ENCODE data around the gene OR10A5. TPM values are rescaled to one million over a fixed set of nuclear protein-coding genes. Genes with fewer than 3 reads are reported as not detected.
"Not testable (repeated sequence)": the region's sequence is repeated elsewhere in the genome, so short reads cannot be mapped to it uniquely, and the experiment has no call there.

Gene OR10A5, protein sequence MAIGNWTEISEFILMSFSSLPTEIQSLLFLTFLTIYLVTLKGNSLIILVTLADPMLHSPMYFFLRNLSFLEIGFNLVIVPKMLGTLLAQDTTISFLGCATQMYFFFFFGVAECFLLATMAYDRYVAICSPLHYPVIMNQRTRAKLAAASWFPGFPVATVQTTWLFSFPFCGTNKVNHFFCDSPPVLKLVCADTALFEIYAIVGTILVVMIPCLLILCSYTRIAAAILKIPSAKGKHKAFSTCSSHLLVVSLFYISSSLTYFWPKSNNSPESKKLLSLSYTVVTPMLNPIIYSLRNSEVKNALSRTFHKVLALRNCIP
- total RNA-seq, result not detected

DNA sequence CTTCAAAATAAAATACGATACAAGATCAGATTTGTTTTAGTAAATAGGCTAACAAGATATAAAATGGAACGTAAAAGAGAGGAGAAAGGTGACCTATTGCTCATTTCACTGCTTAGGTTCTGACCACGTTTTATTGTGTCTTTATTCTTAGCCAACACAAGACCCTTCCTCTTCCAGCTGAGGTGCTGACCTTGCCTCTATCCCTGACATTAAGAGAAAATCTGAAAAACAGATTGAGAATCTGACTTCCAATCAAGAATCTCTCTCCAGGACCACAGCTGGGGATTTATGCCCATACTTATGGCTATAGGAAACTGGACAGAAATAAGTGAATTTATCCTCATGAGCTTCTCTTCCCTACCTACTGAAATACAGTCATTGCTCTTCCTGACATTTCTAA is at the start of gene OR10A5:
Gene OR10A5, plus strand, starts transcription at position 301 of the 400 bp plus-strand sequence. Its CDS starts 0 bp downstream, at position 301.
- ChIA-PET POLR2A (no interaction called here), CTCF (no interaction called here)
- peaks cover 12% of the 10 kb centered on the region for H3K27me3 Mint-ChIP-seq
- H3K36me3 Mint-ChIP-seq (ENCODE audit: low read depth), result no peaks in the 10 kb centered on the region
- H3K9me3 Mint-ChIP-seq, result peaks cover 2% of the 10 kb centered on the region
- no peak within 1 kb of the TSS for H3K4me3 Mint-ChIP-seq
- no peak for DNase-seq
- H3K4me1 Mint-ChIP-seq, result peaks cover 7% of the 10 kb centered on the region
- H3K27ac Mint-ChIP-seq, result no peak within 1 kb of the TSS

DNA sequence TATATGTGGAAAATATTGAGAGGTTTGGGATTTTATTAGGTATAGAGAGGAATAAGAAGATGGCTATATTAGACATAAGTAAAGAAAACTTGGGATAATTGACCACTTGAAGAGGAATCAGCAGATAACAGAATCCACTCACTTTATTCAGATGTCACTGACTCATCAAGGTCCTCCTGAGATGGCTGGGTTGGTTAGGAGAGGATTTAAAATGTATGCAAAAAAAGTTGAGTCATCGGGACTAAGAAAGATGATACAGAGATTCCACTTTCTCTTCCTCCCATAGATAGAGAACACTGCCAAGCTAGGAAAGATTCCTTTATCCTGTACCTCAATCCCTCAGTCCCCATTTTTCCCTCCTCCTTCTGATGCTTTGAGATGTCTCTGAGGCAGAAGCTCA is 46.1 kb upstream of the OR10A5 start, which contains the start of gene OR6A2:
Gene OR6A2, minus strand, starts transcription at position 288 of the 400 bp plus-strand sequence. CDS start 3,981 bp downstream, outside the sequence.
- Mint-ChIP-seq H3K4me1 (no peaks in the 10 kb centered on the region), H3K27me3 (peaks cover 4% of the 10 kb centered on the region), H3K4me3 (no peak within 1 kb of the TSS), H3K27ac (no peak within 1 kb of the TSS), H3K36me3 (ENCODE audit: low read depth) (no peaks in the 10 kb centered on the region), H3K9me3 (no peaks in the 10 kb centered on the region)
- ChIA-PET CTCF (interaction anchor here (1.0 kb wide), 1 partner anchor 13 kb away, joined by 3 read pairs; no protein-coding TSS in a partner anchor), POLR2A (no interaction called here)
- DNase-seq, result no peak

DNA sequence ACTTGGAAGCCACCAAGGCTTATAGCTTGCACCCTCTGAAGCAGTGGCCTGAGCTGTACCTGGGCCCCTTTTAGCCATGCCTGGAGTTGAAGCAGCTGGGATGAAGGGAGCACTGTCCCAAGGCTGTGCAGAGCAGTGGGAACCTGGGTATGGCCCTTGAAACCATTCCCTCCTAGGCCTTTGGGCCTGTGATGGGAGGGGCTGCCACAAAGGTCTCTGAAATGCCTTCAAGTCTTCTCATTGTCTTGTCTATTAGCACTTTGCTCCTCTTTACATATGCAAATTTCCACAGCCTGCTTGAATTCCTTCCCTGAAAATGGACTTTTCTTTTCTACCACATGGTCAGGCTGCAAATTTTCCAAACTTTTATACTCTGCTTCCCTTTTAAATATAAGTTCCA is 44.4 kb upstream of the OR10A5 start:
- H3K4me1 Mint-ChIP-seq; DNase-seq; H3K4me3 Mint-ChIP-seq; H3K27ac Mint-ChIP-seq; POLR2A ChIA-PET; CTCF ChIA-PET; H3K27me3 Mint-ChIP-seq; H3K36me3 Mint-ChIP-seq (ENCODE audit: low read depth); H3K9me3 Mint-ChIP-seq: not testable (repeated sequence)

DNA sequence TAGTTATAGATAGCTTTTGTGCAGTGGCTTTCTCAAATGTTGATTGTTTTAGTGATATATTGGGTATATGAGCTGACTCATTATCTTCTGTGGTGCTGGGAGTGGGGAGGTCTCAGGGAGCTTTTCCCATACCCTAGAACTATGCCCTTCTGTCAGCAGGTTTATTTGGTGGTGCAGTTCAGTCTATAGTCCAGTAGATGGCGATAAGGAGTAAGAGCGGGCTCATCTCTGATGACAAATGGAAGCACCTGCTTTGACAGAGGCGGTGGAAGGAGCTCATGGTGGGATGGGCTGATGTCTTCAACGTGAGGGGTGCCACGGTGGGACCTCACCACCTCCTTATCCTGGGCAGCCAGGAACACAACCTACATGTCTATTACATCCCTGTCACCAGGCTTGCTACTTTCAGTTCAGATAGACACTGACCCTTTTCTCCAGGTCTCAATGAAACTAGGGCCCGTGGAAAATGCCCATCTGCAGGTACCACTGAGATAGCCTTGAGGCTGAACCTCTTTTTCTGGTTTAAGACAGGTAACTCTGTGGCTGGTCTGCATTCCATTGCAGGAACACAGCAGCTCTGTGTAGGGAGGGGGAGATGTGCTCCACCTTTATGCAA is 33.0 kb upstream of the OR10A5 start:
- H3K4me3 Mint-ChIP-seq, result no peak overlapping the region
- no peaks in the 10 kb centered on the region for H3K36me3 Mint-ChIP-seq (ENCODE audit: low read depth)
- H3K27ac Mint-ChIP-seq, result no peak overlapping the region
- H3K4me1 Mint-ChIP-seq, result no peaks in the 10 kb centered on the region
- CTCF ChIA-PET, result interaction anchor here (0.7 to 1.6 kb wide), 23 partner anchors 9 to 630 kb away, joined by 3 to 12 read pairs (median 4); partner anchors contain the start of gene OR6A2
- no peaks in the 10 kb centered on the region for H3K9me3 Mint-ChIP-seq
- peaks cover 30% of the 10 kb centered on the region for H3K27me3 Mint-ChIP-seq
- POLR2A ChIA-PET, result no interaction called here
- DNase-seq, result peak; percentile 27

DNA sequence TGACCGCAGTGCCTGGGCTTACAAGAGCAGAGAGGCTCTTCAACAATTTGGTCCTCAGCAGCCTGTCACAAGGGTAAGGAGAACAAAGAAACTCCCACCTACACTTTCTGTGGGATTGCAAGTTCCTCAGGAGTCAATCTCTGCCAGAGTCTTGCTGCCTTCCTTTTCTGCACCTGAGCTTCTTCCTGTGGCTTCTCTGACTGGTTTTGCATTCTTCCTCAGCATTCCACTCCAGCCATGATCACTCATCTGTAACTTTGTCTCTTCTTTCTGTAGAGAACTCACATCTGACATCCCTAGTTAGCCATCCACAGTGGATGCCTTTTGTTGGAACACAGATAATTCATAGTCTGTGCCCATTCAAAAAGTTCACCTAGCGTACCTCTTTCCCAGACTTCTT is 31.8 kb upstream of the OR10A5 start:
- CTCF ChIA-PET, result no interaction called here

DNA sequence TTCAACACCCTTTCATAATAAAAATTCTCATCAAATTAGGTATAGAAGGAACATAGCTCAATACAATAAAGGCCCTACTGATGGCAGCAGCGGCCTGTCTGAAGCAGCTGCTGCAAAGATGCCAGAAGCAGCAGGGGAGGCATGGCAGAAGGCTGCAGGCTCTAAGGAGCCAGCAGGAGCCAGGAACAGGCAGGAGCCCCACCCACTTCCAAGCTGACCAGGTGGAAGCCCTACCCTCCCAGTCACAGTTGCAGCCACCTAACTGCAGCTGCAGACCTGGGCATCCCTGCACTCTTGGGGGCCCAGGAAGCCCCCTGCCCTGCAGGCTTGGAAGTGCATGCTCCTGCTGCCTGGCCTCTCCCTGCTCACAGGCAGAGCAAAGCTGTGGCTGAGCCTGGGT is 27.8 kb upstream of the OR10A5 start:
- CTCF ChIA-PET, result no interaction called here
- Mint-ChIP-seq H3K36me3 (ENCODE audit: low read depth) (no peaks in the 10 kb centered on the region), H3K27me3 (peaks cover 19% of the 10 kb centered on the region), H3K27ac (no peak overlapping the region), H3K4me3 (no peak overlapping the region), H3K9me3 (no peaks in the 10 kb centered on the region), H3K4me1 (no peaks in the 10 kb centered on the region)
- no peak for DNase-seq
- POLR2A ChIA-PET, result no interaction called here

More for the DNA sequence above, 31.8 kb upstream of the OR10A5 start:
- POLR2A ChIA-PET, result no interaction called here
- H3K36me3 Mint-ChIP-seq (ENCODE audit: low read depth), result no peaks in the 10 kb centered on the region
- H3K4me3 Mint-ChIP-seq, result no peak overlapping the region
- H3K27me3 Mint-ChIP-seq, result peaks cover 21% of the 10 kb centered on the region
- DNase-seq, result no peak
- H3K9me3 Mint-ChIP-seq, result no peaks in the 10 kb centered on the region
- no peaks in the 10 kb centered on the region for H3K4me1 Mint-ChIP-seq
- H3K27ac Mint-ChIP-seq, result no peak overlapping the region

DNA sequence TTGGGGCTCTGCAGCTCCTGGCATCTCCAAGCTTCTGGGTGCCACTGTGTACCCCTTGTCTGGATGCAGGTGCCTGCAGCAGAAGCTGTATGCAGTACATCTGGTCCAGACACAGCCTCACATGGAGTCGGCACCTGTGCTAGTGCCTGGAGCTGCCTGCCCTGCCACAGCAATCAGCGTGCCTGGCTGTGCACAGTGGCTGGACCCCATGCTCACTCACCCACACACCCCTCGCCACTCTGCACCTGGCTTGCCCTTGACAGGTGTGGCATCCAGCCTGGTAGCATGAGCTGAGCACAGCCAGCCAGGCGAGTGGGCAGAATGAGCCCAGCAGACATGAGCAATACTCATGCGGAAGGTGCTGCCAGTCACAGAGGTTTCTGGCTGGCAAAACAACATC is 26.5 kb upstream of the OR10A5 start:
- CTCF ChIA-PET, result no interaction called here
- Mint-ChIP-seq H3K9me3 (no peaks in the 10 kb centered on the region), H3K27ac (no peak overlapping the region), H3K4me1 (no peaks in the 10 kb centered on the region), H3K36me3 (ENCODE audit: low read depth) (no peaks in the 10 kb centered on the region), H3K4me3 (no peak overlapping the region), H3K27me3 (peaks cover 15% of the 10 kb centered on the region)
- POLR2A ChIA-PET, result no interaction called here
- DNase-seq, result no peak

DNA sequence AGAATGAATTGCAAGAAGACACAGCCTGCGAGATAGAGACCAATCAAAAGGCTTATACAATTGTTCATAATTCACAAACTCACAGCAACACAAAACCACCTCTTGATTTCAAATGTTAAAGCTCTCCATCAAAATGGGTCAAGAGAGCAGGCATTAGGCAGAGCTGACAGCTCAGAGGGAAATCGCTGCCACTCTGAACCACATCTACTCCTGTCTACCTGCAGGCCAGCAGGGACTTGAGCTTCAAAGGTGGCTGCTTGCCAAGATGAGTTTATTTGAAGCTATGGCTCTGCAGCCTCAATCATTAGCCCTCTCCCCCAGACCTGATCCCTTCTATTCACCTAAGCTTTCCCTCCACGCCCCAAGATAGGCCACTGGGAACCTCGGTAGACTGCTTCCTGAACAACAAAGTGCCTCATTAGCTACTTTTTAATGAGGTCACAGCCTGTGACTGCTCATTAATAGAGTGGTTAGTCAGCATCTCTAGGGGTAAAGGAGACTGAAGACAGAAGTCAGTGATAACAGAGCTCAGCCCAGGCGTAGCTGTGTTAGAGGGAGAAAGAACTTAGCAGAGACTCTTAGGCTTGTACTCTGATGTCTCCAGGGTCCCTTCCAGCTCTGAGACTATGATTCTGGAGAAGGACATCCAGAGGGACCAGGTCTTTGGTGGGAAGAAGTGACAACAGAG is 21.2 kb upstream of the OR10A5 start:
- POLR2A ChIA-PET, result no interaction called here
- CTCF ChIA-PET, result interaction anchor here (1.2 to 2.4 kb wide), 2 partner anchors 12 to 14 kb away, joined by 3 to 12 read pairs; no protein-coding TSS in a partner anchor

DNA sequence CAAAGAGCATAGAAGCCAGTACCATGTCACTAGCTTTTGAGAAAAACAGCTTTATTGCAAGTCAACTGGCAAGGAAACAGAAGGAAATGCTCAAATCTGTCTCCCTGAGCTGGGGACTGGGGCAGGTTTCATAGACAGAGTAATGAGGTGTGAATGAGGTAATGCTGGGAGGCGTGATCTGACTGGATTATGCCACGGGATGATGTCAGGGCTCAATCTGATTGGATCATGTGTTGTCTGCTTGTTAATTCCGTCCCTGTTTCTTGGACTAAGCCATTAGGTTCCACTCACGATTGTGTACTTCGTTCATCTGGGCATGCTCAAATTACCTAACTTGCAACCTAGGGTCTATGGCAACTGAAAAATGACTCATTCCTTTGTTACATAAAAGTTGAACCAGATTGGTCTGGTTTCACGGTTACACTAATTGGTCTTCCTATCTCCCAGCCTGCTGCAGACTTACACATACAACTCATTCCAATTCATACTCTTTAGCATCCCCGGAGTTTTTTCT is 20.2 kb upstream of the OR10A5 start:
- Mint-ChIP-seq H3K4me3 (no peak overlapping the region), H3K4me1 (no peaks in the 10 kb centered on the region), H3K9me3 (no peaks in the 10 kb centered on the region), H3K27ac (no peak overlapping the region), H3K36me3 (ENCODE audit: low read depth) (no peaks in the 10 kb centered on the region), H3K27me3 (peaks cover 9% of the 10 kb centered on the region)
- ChIA-PET CTCF (interaction anchor here (1.2 to 2.4 kb wide), 2 partner anchors 13 to 15 kb away, joined by 3 to 12 read pairs; no protein-coding TSS in a partner anchor), POLR2A (no interaction called here)
- no peak for DNase-seq

More for the DNA sequence above, 21.2 kb upstream of the OR10A5 start:
- H3K27ac Mint-ChIP-seq, result no peak overlapping the region
- DNase-seq, result no peak
- H3K27me3 Mint-ChIP-seq, result peaks cover 12% of the 10 kb centered on the region
- no peak overlapping the region for H3K4me3 Mint-ChIP-seq
- H3K9me3 Mint-ChIP-seq, result no peaks in the 10 kb centered on the region
- H3K36me3 Mint-ChIP-seq (ENCODE audit: low read depth), result no peaks in the 10 kb centered on the region
- no peaks in the 10 kb centered on the region for H3K4me1 Mint-ChIP-seq

DNA sequence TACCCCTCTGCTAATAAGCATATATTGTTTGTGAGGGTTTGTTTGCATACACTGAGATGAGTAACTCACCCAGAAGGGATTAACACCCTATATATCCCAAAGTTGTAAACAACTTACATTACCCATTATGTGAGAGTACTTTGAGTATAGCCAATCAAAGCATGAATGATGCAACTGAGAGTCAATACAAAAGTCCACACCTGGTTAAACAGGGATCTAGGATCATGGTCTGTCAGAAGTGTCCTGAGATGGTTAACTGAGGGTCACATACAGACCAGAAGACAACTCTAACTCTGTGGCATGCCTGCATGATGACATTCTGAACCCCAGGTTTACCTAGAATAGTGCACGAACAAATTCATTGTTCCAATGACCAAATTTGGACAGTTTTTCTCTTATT is 17.4 kb upstream of the OR10A5 start:
- Mint-ChIP-seq H3K4me1 (no peaks in the 10 kb centered on the region), H3K27me3 (no peaks in the 10 kb centered on the region), H3K4me3 (no peak overlapping the region), H3K9me3 (no peaks in the 10 kb centered on the region), H3K36me3 (ENCODE audit: low read depth) (no peaks in the 10 kb centered on the region), H3K27ac (no peak overlapping the region)
- DNase-seq, result no peak
- ChIA-PET CTCF (no interaction called here), POLR2A (no interaction called here)

DNA sequence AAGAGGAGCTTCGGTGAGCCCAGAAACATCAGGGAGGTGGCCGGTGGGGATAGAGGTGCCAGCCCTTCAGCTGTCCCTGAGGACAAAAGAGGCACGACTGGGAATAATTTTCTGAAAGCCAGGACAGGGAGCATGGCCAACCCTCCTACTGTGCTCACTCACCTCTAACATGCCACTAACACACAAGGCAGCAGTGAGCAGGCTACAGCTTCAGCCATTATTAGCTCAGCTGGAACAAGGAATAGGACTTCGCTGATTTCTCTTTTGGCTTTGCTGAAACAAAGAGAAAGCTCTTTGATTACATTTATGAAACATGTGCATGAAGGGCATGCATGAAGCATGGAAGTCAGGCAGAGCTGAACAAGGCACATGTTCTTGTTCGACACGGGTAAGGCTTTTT is 12.1 kb upstream of the OR10A5 start:
- Mint-ChIP-seq H3K27ac (no peak overlapping the region), H3K36me3 (ENCODE audit: low read depth) (no peaks in the 10 kb centered on the region), H3K9me3 (no peaks in the 10 kb centered on the region), H3K27me3 (peaks cover 4% of the 10 kb centered on the region), H3K4me3 (no peak overlapping the region), H3K4me1 (no peaks in the 10 kb centered on the region)
- POLR2A ChIA-PET, result no interaction called here
- CTCF ChIA-PET, result interaction anchor here (1.9 kb wide), 1 partner anchor 21 kb away, joined by 6 read pairs; no protein-coding TSS in a partner anchor
- no peak for DNase-seq

DNA sequence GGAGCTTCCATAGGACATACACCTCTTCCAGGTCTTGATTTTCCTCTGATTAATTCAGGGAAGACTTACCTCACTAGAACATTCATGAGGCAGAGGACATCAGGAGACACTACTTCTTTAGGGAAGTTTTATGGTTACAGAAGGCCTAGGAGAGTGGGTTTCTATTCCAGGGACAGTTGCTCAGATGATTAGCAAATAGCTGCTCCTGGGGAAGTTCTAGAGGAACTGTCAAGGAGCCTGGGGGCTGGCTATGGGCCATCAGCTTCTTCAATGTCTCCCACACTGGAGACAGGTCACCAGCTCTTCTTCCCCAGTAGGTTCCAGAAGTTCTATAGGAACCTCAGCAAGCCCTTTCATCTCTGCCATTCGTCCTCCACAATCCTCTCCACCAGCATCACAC is 11.5 kb upstream of the OR10A5 start:
- CTCF ChIA-PET, result interaction anchor here (1.9 kb wide), 1 partner anchor 22 kb away, joined by 6 read pairs; no protein-coding TSS in a partner anchor
- Mint-ChIP-seq H3K27ac (no peak overlapping the region), H3K4me3 (no peak overlapping the region), H3K27me3 (peaks cover 4% of the 10 kb centered on the region), H3K4me1 (no peaks in the 10 kb centered on the region), H3K9me3 (no peaks in the 10 kb centered on the region), H3K36me3 (ENCODE audit: low read depth) (no peaks in the 10 kb centered on the region)
- DNase-seq, result no peak
- POLR2A ChIA-PET, result no interaction called here

DNA sequence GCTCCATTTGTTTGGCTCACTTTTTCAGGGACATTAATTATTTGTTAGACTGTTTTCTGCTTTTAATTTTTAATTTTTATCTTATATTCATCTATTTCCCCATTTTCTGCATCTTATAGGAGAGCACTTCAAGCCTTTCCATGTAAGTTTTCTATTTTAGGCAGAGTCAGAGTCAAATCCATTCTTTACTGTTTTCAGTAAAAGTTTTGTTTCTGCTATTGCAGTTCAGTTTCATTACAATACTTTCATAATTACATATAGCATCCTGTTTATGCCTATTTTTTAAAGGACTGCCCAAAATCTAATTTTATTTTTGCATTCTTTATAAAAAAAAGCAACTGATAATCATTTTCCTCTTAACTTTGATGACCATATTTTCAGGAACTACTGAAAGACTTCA is 3.8 kb upstream of the OR10A5 start:
- no peak for DNase-seq
- Mint-ChIP-seq H3K4me3 (no peak overlapping the region), H3K4me1 (peaks cover 7% of the 10 kb centered on the region), H3K36me3 (ENCODE audit: low read depth) (no peaks in the 10 kb centered on the region), H3K27ac (no peak overlapping the region), H3K9me3 (no peaks in the 10 kb centered on the region), H3K27me3 (peaks cover 18% of the 10 kb centered on the region)
- ChIA-PET CTCF (interaction anchor here (0.7 to 1.0 kb wide), 2 partner anchors 29 to 86 kb away, joined by 4 read pairs; no protein-coding TSS in a partner anchor), POLR2A (no interaction called here)

Data from activated CD4-positive, alpha-beta memory T cell treated with anti-CD3 and anti-CD28 coated beads, Interleukin-2, amount 10 ng/mL, durations not matched to agents 7 days and 5 days (primary cell).